Erythroblast (primary cell): ENCODE data around the gene SYNC.

Source experiments
- GATA1 ChIP-seq: IDR thresholded peaks from 2 replicates; pipeline ENCODE4 v1.6.1; 2011; ENCODE audit warnings: low read depth, mild to moderate bottlenecking, control low read depth, low read length, moderate library complexity
- POLR2A ChIP-seq: IDR thresholded peaks from 2 replicates; pipeline ENCODE4 v1.6.1; 2011; ENCODE audit warnings: mild to moderate bottlenecking, low read length

- no peak for TF ChIP-seq POLR2A
- no peak for TF ChIP-seq GATA1
Observed at GRCh38 chr1:32718036-32718435, 15.5 kb upstream of the SYNC start.
